HepG2 (cell line): ENCODE measurements around the gene BABAM2. TPM values are rescaled to one million over a fixed set of nuclear protein-coding genes. Genes with fewer than 3 reads are reported as not detected.
A peak's percentile ranks its signal among the peaks of the same experiment; 100 is the strongest.

Source experiments
- ATAC-seq: fragments of 200-7000 bp; cut with Tn5 transposase; 3 replicates; pipeline ENCODE4 v1.9.1; 2020; ENCODE audit warnings: mild to moderate bottlenecking, moderate library complexity
- BruUV-seq: library from RNA; stranded (reverse); fragments of 400-500 nt; replicated peaks from 2 replicates; lab custom pipeline; 2021; lab: Mats Ljungman, UMichigan
- CTCF ChIA-PET: fragments of 300-600 bp; formaldehyde crosslinking; extraction: SDS; loops from one replicate; lab custom pipeline; 2021; ENCODE audit warnings: low total read pairs, inconsistent platforms, low intra/inter-chr PET ratio; lab: Yijun Ruan, JAX
- POLR2A ChIA-PET: fragments of 350-600 bp; sonication (Branson Sonifier 250); formaldehyde crosslinking; loops from one replicate; lab custom pipeline; 2020; ENCODE audit warnings: antibody characterized with exemption, inconsistent platforms; lab: Yijun Ruan, JAX
- DNase-seq: peaks from one replicate; pipeline ENCODE4 v3.0.0-alpha.2; 2015; ENCODE audit warnings: low spot score
- FAIRE-seq: peaks from 3 replicates; lab custom pipeline; 2011; peaks lifted over from hg19 to GRCh38; lab: Jason Lieb, UNC
- H2AFZ ChIP-seq: one replicate; pipeline ENCODE4 v1.6.1; 2011; ENCODE audit warnings: low read length, inconsistent platforms
- H3K27ac ChIP-seq: fragments of 300-600 bp; 3 replicates; pipeline ENCODE4 v1.8.0; 2011; ENCODE audit warnings: mixed run types, mild to moderate bottlenecking, mixed read lengths, low read length, inconsistent platforms; ENCODE audit not compliant: insufficient read depth; ENCODE audit errors: extremely low read length
- H3K27me3 ChIP-seq, 2 experiments: fragments of 200-600 bp in 1 of 2; 2 replicates in 1 of 2; 3 replicates in 1 of 2; pipeline versions ENCODE4 v1.6.0 to v1.8.0; 2011; ENCODE audit warnings: low read length in 2 of 2, mild to moderate bottlenecking in 2 of 2, moderate library complexity in 2 of 2, inconsistent platforms in 1 of 2; ENCODE audit not compliant: insufficient read depth in 2 of 2, control insufficient read depth in 1 of 2
- H3K36me3 ChIP-seq, 2 experiments: fragments of 200-600 bp in 1 of 2; replicated peaks in 1 of 2; 2 replicates in 1 of 2; 3 replicates in 1 of 2; pipeline versions ENCODE4 v1.5.1 to v1.8.0; 2011; ENCODE audit warnings: low read length in 2 of 2, inconsistent platforms in 1 of 2; ENCODE audit not compliant: insufficient read depth in 2 of 2, control insufficient read depth in 1 of 2
- H3K4me1 ChIP-seq: 2 replicates; pipeline ENCODE4 v1.5.1; 2012; ENCODE audit warnings: low read length, inconsistent platforms; ENCODE audit not compliant: insufficient read depth
- H3K4me2 ChIP-seq: 2 replicates; pipeline ENCODE4 v1.6.0; 2011; ENCODE audit warnings: low read depth, low read length, inconsistent platforms
- H3K4me3 ChIP-seq, 3 experiments: fragments of 200-600 bp in 1 of 3; sonication (generic), shearing (Covaris generic) in 1 of 3; replicated peaks in 1 of 3; 2 replicates each; pipeline ENCODE4 v1.5.1; 2011 to 2016; ENCODE audit warnings: low read length in 3 of 3, inconsistent platforms in 2 of 3, low read depth in 2 of 3, mild to moderate bottlenecking in 2 of 3, control low read depth in 1 of 3, mixed read lengths in 1 of 3; ENCODE audit not compliant: insufficient read depth in 1 of 3
- H3K79me2 ChIP-seq: one replicate; pipeline ENCODE4 v1.6.1; 2011; ENCODE audit warnings: low read length, inconsistent platforms; ENCODE audit not compliant: insufficient read depth
- H3K9ac ChIP-seq: 2 replicates; pipeline ENCODE4 v1.6.0; 2011; ENCODE audit warnings: mild to moderate bottlenecking, low read depth, low read length, inconsistent platforms; ENCODE audit not compliant: insufficient read depth
- H3K9me3 ChIP-seq: 2 replicates; pipeline ENCODE4 v1.5.1; 2012; ENCODE audit warnings: mild to moderate bottlenecking, low read length
- H4K20me1 ChIP-seq: 2 replicates; pipeline ENCODE4 v1.6.0; 2011; ENCODE audit warnings: inconsistent platforms, mild to moderate bottlenecking, low read length, moderate library complexity; ENCODE audit not compliant: insufficient read depth
- ASH2L ChIP-seq: fragments of 300-600, 200-600 bp; sonication (generic); IDR thresholded peaks from 2 replicates; pipeline ENCODE4 v1.7.0; 2017; ENCODE audit warnings: low read depth, mild to moderate bottlenecking, moderate library complexity, mixed read lengths, low read length; ENCODE audit not compliant: insufficient read length
- CHCHD3 ChIP-seq: sonication (generic); formaldehyde crosslinking; IDR thresholded peaks from 2 replicates; pipeline ENCODE4 v1.8.0; 2022; ENCODE audit warnings: mild to moderate bottlenecking, missing genetic modification reagents, moderate library complexity
- HES4 ChIP-seq: sonication (generic); formaldehyde crosslinking; IDR thresholded peaks from 2 replicates; pipeline ENCODE4 v1.9.0; 2021; ENCODE audit warnings: mild to moderate bottlenecking, missing genetic modification reagents, borderline replicate concordance
- HOXD1 ChIP-seq: sonication (generic); formaldehyde crosslinking; IDR thresholded peaks from 2 replicates; pipeline ENCODE4 v1.5.0; 2020; ENCODE audit warnings: missing genetic modification reagents
- KDM6A ChIP-seq: IDR thresholded peaks from 2 replicates; pipeline ENCODE4 v1.6.1; 2016; ENCODE audit warnings: low read depth
- RFX1 ChIP-seq: fragments of 450-650 bp; IDR thresholded peaks from 2 replicates; pipeline ENCODE4 v1.6.1; 2017
- TARDBP ChIP-seq: sonication (generic); formaldehyde crosslinking; IDR thresholded peaks from 2 replicates; pipeline ENCODE4 v1.8.0; 2022; ENCODE audit warnings: mild to moderate bottlenecking, missing genetic modification reagents
- ZFY ChIP-seq: sonication (generic); formaldehyde crosslinking; IDR thresholded peaks from 2 replicates; pipeline ENCODE4 v1.4.0; 2020; ENCODE audit warnings: missing genetic modification reagents
- ZNF263 ChIP-seq: sonication (generic); formaldehyde crosslinking; IDR thresholded peaks from 2 replicates; pipeline ENCODE4 v1.4.0; 2020; ENCODE audit warnings: missing genetic modification reagents
- WGBS: methylation state at CpG from one replicate; pipeline ENCODE4 v1.1.6; 2017; ENCODE audit warnings: low lambda C conversion rate; 5-methylcytosine and 5-hydroxymethylcytosine counted together
- in situ Hi-C: cut with HindIII; loops from 2 replicates; pipeline ENCODE4 v1.10.0; 2017; ENCODE audit warnings: low pct_unique_long_range_greater_than_20kb; ENCODE audit not compliant: extremely low pct_ligation_motif_present
- intact Hi-C: fragments of 100-400 bp; cut with micrococcal nuclease; formaldehyde crosslinking; loops from one replicate; pipeline ENCODE4 v1.10.0; 2022; ENCODE audit not compliant: unreplicated experiment
- polyA plus RNA-seq, 8 experiments: library from polyadenylated mRNA; depleted of rRNA in 3 of 8; stranded (reverse) in 7 of 8; unstranded in 1 of 8; fragments of >200 nt; fragmentation: Illumina TruSeq in 4 of 8; extraction: Trizol in 4 of 8; gene quantifications; 2 replicates each; pipeline versions ENCODE4 v1.2.1 to v1.2.3, GENCODE V29; 2011 to 2016; ENCODE audit warnings: low read depth in 4 of 8, missing spikeins in 1 of 8, mixed read lengths in 1 of 8; ENCODE audit not compliant: insufficient read depth in 1 of 8
- total RNA-seq, 5 experiments: library from RNA; depleted of rRNA; stranded (reverse); fragments of >200 nt; fragmentation: Illumina TruSeq; extraction: Trizol; gene quantifications; 2 replicates each; pipeline ENCODE4 v1.2.3, GENCODE V29; 2016; ENCODE audit warnings: low read depth in 1 of 5
- TF ChIP-seq, protein P1 (sequence below): sonication (generic); formaldehyde crosslinking; IDR thresholded peaks from 2 replicates; pipeline ENCODE4 v1.5.0; 2020; ENCODE audit warnings: mild to moderate bottlenecking, missing genetic modification reagents, borderline replicate concordance
- TF ChIP-seq, protein P2 (sequence below): sonication (generic); formaldehyde crosslinking; IDR thresholded peaks from 2 replicates; pipeline ENCODE4 v1.4.0; 2020; ENCODE audit warnings: missing genetic modification reagents
- TF ChIP-seq, protein P3 (sequence below): IDR thresholded peaks from 2 replicates; pipeline ENCODE4 v1.6.1; 2016; ENCODE audit warnings: low read depth, borderline replicate concordance

The BABAM2 gene
- total and polyA plus RNA-seq, 2 of the 13 experiments (the other 11 are each of a cell fraction or from before 2014, with no cell fraction given) = 24.9 to 28.0 TPM

DNA sequence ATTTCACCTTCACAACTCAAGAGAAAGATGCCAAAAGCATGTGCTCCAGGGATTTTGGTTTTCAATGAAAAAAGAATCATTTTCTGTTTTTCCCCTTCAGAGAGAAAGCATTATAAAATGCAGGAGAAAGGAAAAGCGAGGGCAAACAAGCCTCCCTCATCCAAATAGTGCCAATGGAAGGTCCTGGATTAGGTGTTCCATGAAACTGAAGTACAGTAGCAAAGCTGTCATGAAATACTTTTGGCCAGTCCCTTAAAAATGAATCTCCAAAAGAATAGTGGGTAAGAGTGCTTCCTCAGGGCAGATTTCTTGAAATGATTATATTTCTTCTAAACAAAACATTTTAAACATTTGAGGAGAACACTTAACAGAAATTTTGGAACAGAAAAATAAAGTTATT lies 320.0 kb downstream of the BABAM2 start (continued):
- TF ChIP-seq, protein P1, sequence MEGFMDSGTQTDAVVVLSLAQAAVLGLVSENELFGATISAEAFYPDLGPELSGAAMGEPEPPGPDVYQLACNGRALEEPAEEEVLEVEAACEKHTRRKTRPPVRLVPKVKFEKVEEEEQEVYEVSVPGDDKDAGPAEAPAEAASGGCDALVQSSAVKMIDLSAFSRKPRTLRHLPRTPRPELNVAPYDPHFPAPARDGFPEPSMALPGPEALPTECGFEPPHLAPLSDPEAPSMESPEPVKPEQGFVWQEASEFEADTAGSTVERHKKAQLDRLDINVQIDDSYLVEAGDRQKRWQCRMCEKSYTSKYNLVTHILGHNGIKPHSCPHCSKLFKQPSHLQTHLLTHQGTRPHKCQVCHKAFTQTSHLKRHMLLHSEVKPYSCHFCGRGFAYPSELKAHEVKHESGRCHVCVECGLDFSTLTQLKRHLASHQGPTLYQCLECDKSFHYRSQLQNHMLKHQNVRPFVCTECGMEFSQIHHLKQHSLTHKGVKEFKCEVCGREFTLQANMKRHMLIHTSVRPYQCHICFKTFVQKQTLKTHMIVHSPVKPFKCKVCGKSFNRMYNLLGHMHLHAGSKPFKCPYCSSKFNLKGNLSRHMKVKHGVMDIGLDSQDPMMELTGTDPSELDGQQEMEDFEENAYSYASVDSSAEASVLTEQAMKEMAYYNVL (CRISPR knock-in tag) = no peak
- TF ChIP-seq ASH2L (no peak), ZFY (CRISPR knock-in tag) (no peak), ZNF263 (no peak), HES4 (CRISPR knock-in tag) (no peak), CHCHD3 (CRISPR knock-in tag) (no peak), KDM6A (CRISPR knock-in tag) (no peak), TARDBP (CRISPR knock-in tag) (no peak)

DNA sequence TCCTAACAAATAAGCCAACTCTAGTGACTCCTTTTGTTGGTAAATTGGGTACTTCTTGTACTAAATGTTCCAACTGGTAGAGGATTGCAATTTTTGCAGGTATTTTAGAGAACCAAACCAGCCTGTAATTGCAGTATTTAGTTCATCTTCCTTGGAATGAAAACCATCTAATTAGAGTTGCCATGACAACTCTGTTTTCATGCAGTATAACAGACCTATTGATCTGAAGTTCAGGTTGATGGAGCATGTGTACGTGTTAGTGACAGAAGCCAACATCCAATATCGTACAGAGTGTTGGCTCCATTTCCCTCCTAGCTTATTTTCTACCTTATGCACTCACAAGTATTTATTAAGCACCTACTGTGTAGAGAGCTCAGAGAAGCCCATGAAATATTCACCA lies 325.8 kb downstream of the BABAM2 start:
- intact Hi-C loops = no loop called here
- in situ Hi-C loops = no loop called here
- Histone ChIP-seq H3K9me3 (no peaks in the 10 kb centered on the region), H3K9ac (no peak overlapping the region), H3K36me3 (no peaks in the 10 kb centered on the region), H2AFZ (no peak overlapping the region), H3K4me2 (no peak overlapping the region), H4K20me1 (no peaks in the 10 kb centered on the region), H3K27ac (no peak overlapping the region), H3K4me3 (no peak overlapping the region), H3K79me2 (no peaks in the 10 kb centered on the region), H3K4me1 (no peaks in the 10 kb centered on the region), H3K27me3 (no peaks in the 10 kb centered on the region)
- no peak for FAIRE-seq
- CTCF ChIA-PET = no interaction called here
- ATAC-seq = no peak
- no peak for DNase-seq
- BruUV-seq = no TSS peak
- POLR2A ChIA-PET = no interaction called here
- WGBS = 91% methylated on average over 2 of the region's 2 CpGs
- TF ChIP-seq HOXD1 (CRISPR knock-in tag) = no peak
- TF ChIP-seq, protein P2, sequence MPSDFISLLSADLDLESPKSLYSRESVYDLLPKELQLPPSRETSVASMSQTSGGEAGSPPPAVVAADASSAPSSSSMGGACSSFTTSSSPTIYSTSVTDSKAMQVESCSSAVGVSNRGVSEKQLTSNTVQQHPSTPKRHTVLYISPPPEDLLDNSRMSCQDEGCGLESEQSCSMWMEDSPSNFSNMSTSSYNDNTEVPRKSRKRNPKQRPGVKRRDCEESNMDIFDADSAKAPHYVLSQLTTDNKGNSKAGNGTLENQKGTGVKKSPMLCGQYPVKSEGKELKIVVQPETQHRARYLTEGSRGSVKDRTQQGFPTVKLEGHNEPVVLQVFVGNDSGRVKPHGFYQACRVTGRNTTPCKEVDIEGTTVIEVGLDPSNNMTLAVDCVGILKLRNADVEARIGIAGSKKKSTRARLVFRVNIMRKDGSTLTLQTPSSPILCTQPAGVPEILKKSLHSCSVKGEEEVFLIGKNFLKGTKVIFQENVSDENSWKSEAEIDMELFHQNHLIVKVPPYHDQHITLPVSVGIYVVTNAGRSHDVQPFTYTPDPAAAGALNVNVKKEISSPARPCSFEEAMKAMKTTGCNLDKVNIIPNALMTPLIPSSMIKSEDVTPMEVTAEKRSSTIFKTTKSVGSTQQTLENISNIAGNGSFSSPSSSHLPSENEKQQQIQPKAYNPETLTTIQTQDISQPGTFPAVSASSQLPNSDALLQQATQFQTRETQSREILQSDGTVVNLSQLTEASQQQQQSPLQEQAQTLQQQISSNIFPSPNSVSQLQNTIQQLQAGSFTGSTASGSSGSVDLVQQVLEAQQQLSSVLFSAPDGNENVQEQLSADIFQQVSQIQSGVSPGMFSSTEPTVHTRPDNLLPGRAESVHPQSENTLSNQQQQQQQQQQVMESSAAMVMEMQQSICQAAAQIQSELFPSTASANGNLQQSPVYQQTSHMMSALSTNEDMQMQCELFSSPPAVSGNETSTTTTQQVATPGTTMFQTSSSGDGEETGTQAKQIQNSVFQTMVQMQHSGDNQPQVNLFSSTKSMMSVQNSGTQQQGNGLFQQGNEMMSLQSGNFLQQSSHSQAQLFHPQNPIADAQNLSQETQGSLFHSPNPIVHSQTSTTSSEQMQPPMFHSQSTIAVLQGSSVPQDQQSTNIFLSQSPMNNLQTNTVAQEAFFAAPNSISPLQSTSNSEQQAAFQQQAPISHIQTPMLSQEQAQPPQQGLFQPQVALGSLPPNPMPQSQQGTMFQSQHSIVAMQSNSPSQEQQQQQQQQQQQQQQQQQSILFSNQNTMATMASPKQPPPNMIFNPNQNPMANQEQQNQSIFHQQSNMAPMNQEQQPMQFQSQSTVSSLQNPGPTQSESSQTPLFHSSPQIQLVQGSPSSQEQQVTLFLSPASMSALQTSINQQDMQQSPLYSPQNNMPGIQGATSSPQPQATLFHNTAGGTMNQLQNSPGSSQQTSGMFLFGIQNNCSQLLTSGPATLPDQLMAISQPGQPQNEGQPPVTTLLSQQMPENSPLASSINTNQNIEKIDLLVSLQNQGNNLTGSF (CRISPR knock-in tag) = no peak
- TF ChIP-seq, protein P3, sequence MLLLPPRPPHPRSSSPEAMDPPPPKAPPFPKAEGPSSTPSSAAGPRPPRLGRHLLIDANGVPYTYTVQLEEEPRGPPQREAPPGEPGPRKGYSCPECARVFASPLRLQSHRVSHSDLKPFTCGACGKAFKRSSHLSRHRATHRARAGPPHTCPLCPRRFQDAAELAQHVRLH (CRISPR knock-in tag) = no peak
- peak; percentile 24; the same call in 1 of the 2 replicates for TF ChIP-seq RFX1
